ENCODE data around the gene KAZN.

Gene KAZN

DNA sequence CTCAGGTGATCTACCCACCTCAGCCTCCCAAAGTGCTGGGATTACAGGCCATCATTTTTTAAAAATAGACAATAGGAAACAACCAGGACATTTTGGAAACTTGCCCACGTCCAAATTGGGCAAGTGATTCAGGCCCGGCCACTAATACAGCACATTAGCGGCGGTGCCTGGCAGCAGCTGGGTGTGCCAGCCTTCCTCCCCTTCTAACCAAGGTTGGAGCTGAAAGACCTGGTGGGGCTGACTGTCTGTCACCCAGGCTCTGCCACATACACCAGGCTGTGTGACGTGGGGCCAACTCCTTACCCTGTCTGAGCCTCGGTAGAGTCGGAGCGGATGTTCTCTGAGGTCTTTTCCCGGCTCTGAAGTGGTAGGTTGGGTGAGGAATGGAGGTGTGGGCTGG lies 525.4 kb downstream of the KAZN start:
- H3K27me3 ChIP-seq (ENCODE audit: control insufficient read depth, low read length): no peaks in the 10 kb centered on the region
- H3K4me3 ChIP-seq (ENCODE audit: low read length): no peak overlapping the region
- H3K4me1 ChIP-seq (ENCODE audit: control insufficient read depth, low read length): no peaks in the 10 kb centered on the region
- no peaks in the 10 kb centered on the region for H3K9me3 ChIP-seq (ENCODE audit: control insufficient read depth, insufficient read depth, low read length)
- 0 out of 2 replicates have a peak, but pooled peaks cover 2% of the 10 kb centered on the region for H4K20me1 ChIP-seq (ENCODE audit: control insufficient read depth, insufficient read depth, low read depth, low read length)
- no peaks in the 10 kb centered on the region for H3K36me3 ChIP-seq (ENCODE audit: control insufficient read depth, low read length)
- H3K79me2 ChIP-seq (ENCODE audit: control insufficient read depth, low read length): no peaks in the 10 kb centered on the region
- no peak for TF ChIP-seq EZH2phosphoT487 (IDR thresholded peaks at IDR 0.05; ENCODE audit: borderline replicate concordance, low read length)
- no peak for TF ChIP-seq CTCF (IDR thresholded peaks at IDR 0.05; ENCODE audit: low read depth, low read length, poor library complexity, severe bottlenecking)
- H3K4me2 ChIP-seq (ENCODE audit: low read length): no peak overlapping the region
- no peaks in the 10 kb centered on the region for H3F3A ChIP-seq (ENCODE audit: control insufficient read depth, insufficient read depth)
- no peak overlapping the region for H3K27ac ChIP-seq (ENCODE audit: low read depth, low read length)
- H3K9me2 ChIP-seq (replicated peaks; ENCODE audit: control insufficient read depth, low read length): no peaks in the 10 kb centered on the region

- H3K27ac ChIP-seq (ENCODE audit: low read depth, low read length): no peak overlapping the region
- H3K27me3 ChIP-seq (ENCODE audit: control insufficient read depth, low read length): no peaks in the 10 kb centered on the region
- no peaks in the 10 kb centered on the region for H3K36me3 ChIP-seq (ENCODE audit: control insufficient read depth, low read length)
- TF ChIP-seq EZH2phosphoT487 (IDR thresholded peaks at IDR 0.05; ENCODE audit: borderline replicate concordance, low read length): no peak
- TF ChIP-seq CTCF (IDR thresholded peaks at IDR 0.05; ENCODE audit: low read depth, low read length, poor library complexity, severe bottlenecking): no peak
- H3K9me3 ChIP-seq (ENCODE audit: control insufficient read depth, insufficient read depth, low read length): no peaks in the 10 kb centered on the region
- no peak overlapping the region for H3K4me3 ChIP-seq (ENCODE audit: low read length)
- no peaks in the 10 kb centered on the region for H3K4me1 ChIP-seq (ENCODE audit: control insufficient read depth, low read length)
- no peaks in the 10 kb centered on the region for H3K79me2 ChIP-seq (ENCODE audit: control insufficient read depth, low read length)
- 0 out of 2 replicates have a peak, but pooled peaks cover 2% of the 10 kb centered on the region for H4K20me1 ChIP-seq (ENCODE audit: control insufficient read depth, insufficient read depth, low read depth, low read length)
- no peaks in the 10 kb centered on the region for H3K9me2 ChIP-seq (replicated peaks; ENCODE audit: control insufficient read depth, low read length)
- no peak overlapping the region for H3K4me2 ChIP-seq (ENCODE audit: low read length)
- H3F3A ChIP-seq (ENCODE audit: control insufficient read depth, insufficient read depth): no peaks in the 10 kb centered on the region
Observed at GRCh38 chr1:15124362-15125100, 526.0 kb downstream of the KAZN start.

- Histone ChIP-seq H3K9me2 (replicated peaks; ENCODE audit: control insufficient read depth, low read length) (no peaks in the 10 kb centered on the region), H3F3A (ENCODE audit: control insufficient read depth, insufficient read depth) (no peaks in the 10 kb centered on the region)
Observed at GRCh38 chr1:15125101-15125745, 526.7 kb downstream of the KAZN start.

More at GRCh38 chr1:15125101-15125745, 526.7 kb downstream of the KAZN start:
- Histone ChIP-seq H3K9me3 (ENCODE audit: control insufficient read depth, insufficient read depth, low read length) (no peaks in the 10 kb centered on the region), H3K36me3 (ENCODE audit: control insufficient read depth, low read length) (no peaks in the 10 kb centered on the region), H3K4me2 (ENCODE audit: low read length) (no peak overlapping the region), H3K27ac (ENCODE audit: low read depth, low read length) (no peak overlapping the region), H3K4me3 (ENCODE audit: low read length) (no peak overlapping the region), H3K27me3 (ENCODE audit: control insufficient read depth, low read length) (no peaks in the 10 kb centered on the region), H3K79me2 (ENCODE audit: control insufficient read depth, low read length) (no peaks in the 10 kb centered on the region), H4K20me1 (ENCODE audit: control insufficient read depth, insufficient read depth, low read depth, low read length) (0 out of 2 replicates have a peak, but pooled peaks cover 2% of the 10 kb centered on the region), H3K4me1 (ENCODE audit: control insufficient read depth, low read length) (no peaks in the 10 kb centered on the region)
- TF ChIP-seq CTCF (IDR thresholded peaks at IDR 0.05; ENCODE audit: low read depth, low read length, poor library complexity, severe bottlenecking): no peak
- TF ChIP-seq EZH2phosphoT487 (IDR thresholded peaks at IDR 0.05; ENCODE audit: borderline replicate concordance, low read length): no peak
